ENCODE measurements around the gene ZNF804B. TPM values are rescaled to one million over a fixed set of nuclear protein-coding genes. Genes with fewer than 3 reads are reported as not detected.

Gene ZNF804B
- total and polyA plus RNA-seq, 12 donors: 0.04 to 0.09 (median 0.08) TPM; not detected in 7

- Histone ChIP-seq H3K4me3 (no peak overlapping the region), H3K27ac (no peak overlapping the region), H3K9me3 (replicated peaks in 1 of 3) (no peaks in the 10 kb centered on the region), H3K27me3 (peaks cover 45% of the 10 kb centered on the region), H3K36me3 (replicated peaks in 1 of 2) (no peaks in the 10 kb centered on the region), H3K4me1 (replicated peaks in 1 of 2) (peaks cover 0 to 11% of the 10 kb centered on the region in 2 donors)
- intact Hi-C loops (cut with DNase I): no loop called here
- TF ChIP-seq, protein P1, sequence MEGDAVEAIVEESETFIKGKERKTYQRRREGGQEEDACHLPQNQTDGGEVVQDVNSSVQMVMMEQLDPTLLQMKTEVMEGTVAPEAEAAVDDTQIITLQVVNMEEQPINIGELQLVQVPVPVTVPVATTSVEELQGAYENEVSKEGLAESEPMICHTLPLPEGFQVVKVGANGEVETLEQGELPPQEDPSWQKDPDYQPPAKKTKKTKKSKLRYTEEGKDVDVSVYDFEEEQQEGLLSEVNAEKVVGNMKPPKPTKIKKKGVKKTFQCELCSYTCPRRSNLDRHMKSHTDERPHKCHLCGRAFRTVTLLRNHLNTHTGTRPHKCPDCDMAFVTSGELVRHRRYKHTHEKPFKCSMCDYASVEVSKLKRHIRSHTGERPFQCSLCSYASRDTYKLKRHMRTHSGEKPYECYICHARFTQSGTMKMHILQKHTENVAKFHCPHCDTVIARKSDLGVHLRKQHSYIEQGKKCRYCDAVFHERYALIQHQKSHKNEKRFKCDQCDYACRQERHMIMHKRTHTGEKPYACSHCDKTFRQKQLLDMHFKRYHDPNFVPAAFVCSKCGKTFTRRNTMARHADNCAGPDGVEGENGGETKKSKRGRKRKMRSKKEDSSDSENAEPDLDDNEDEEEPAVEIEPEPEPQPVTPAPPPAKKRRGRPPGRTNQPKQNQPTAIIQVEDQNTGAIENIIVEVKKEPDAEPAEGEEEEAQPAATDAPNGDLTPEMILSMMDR (IDR thresholded peaks at IDR 0.05): no peak
- TF ChIP-seq POLR2A (IDR thresholded peaks at IDR 0.05): no peak
- no peak for DNase-seq
- 73 to 88% (median 81%) methylated on average over 1 of the region's 1 CpG for WGBS, 4 donors
These were observed 2.7 kb upstream of the ZNF804B start for GRCh38 chr7:88756802-88757201.

DNA sequence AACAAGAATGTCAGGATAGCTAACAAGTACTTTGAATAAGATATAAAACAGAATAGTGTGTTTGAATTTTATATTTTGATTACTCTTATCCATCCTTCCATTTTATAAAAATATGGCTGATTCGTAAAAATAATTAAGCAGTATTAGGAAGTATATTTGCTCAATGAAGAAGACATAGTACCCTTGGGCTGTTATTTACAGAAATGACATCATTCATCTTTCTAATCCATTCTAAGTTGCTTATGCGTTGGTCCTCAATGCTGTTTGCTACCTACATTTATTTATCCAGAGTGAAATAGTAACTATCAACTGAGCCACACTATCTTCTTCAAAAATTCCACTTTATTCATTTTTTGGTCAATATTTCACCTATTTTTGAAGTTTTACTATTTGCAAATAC is 2.1 kb upstream of the ZNF804B start:
- intact Hi-C loops (cut with DNase I): no loop called here
- TF ChIP-seq POLR2A (IDR thresholded peaks at IDR 0.05): no peak
- TF ChIP-seq, protein P1 (IDR thresholded peaks at IDR 0.05): no peak
- peaks cover 45% of the 10 kb centered on the region for H3K27me3 ChIP-seq

GRCh38 chr7:88758381-88759229 is 895 bp upstream of the ZNF804B start:
- 5 to 7% (median 6%) methylated on average over 26 to 33 of the region's 33 CpGs for WGBS, 4 donors
- H3K27ac ChIP-seq: no peak overlapping the region
- H3K4me3 ChIP-seq: peak overlapping the region in 1 of 4 donors; percentile 43
- peaks cover 51% of the 10 kb centered on the region for H3K27me3 ChIP-seq
- no peaks in the 10 kb centered on the region for H3K36me3 ChIP-seq (replicated peaks in 1 of 2)
- TF ChIP-seq, protein P1 (IDR thresholded peaks at IDR 0.05): no peak
- no peak for TF ChIP-seq POLR2A (IDR thresholded peaks at IDR 0.05)
- H3K4me1 ChIP-seq (replicated peaks in 1 of 2): peaks cover 0 to 11% of the 10 kb centered on the region in 2 donors
- peak in 5 of 7 donors; percentile 13 to 32 (median 18) for DNase-seq
- no peaks in the 10 kb centered on the region for H3K9me3 ChIP-seq (replicated peaks in 1 of 3)
- intact Hi-C loops (cut with DNase I): no loop called here

More for the DNA sequence above, 2.1 kb upstream of the ZNF804B start:
- no peaks in the 10 kb centered on the region for H3K9me3 ChIP-seq (replicated peaks in 1 of 3)
- 72 to 90% (median 80%) methylated on average over 2 of the region's 2 CpGs for WGBS, 4 donors
- DNase-seq: no peak
- H3K36me3 ChIP-seq (replicated peaks in 1 of 2): no peaks in the 10 kb centered on the region
- H3K4me3 ChIP-seq: no peak overlapping the region
- peaks cover 0 to 11% of the 10 kb centered on the region in 2 donors for H3K4me1 ChIP-seq (replicated peaks in 1 of 2)
- H3K27ac ChIP-seq: no peak overlapping the region

DNA sequence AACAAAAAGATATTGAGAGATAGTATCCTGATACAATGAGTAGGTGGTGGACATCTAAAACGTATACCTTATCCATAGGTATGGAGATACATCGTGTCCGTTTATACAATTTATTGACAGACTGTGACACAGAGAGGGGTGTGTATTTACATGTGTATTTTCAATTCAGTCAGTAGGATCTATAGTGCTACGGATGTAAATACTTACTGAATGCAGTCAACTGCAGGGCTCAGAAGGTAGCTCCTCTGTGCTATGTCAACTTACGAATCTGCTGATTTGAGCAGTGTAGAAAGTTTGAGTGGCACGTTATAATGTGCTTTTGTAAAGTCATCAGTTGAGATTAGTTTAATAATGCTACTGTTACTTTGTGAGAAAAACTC is 626 bp downstream of the ZNF804B start:
- Histone ChIP-seq H3K36me3 (replicated peaks in 1 of 2) (no peaks in the 10 kb centered on the region), H3K4me3 (no peak overlapping the region), H3K9me3 (replicated peaks in 1 of 3) (no peaks in the 10 kb centered on the region), H3K27me3 (peaks cover 47% of the 10 kb centered on the region), H3K4me1 (replicated peaks in 1 of 2) (peaks cover 0 to 11% of the 10 kb centered on the region in 2 donors), H3K27ac (no peak overlapping the region)
- DNase-seq: no peak
- TF ChIP-seq, protein P1 (IDR thresholded peaks at IDR 0.05): no peak
- TF ChIP-seq POLR2A (IDR thresholded peaks at IDR 0.05): no peak
- 23 to 30% (median 27%) methylated on average over 6 of the region's 6 CpGs for WGBS, 4 donors
- intact Hi-C loops (cut with DNase I): no loop called here

Measured in adrenal gland (tissue), 12 donors.